Keratinocyte (primary cell): ENCODE results near the gene MCTP2. TPM values are rescaled to one million over a fixed set of nuclear protein-coding genes. Genes with fewer than 3 reads are reported as not detected.

ENCODE experiments used
- DNase-seq: peaks from one replicate; pipeline ENCODE4 v3.0.0-alpha.2; 2011; ENCODE audit warnings: low read depth, missing footprints, low spot score
- FAIRE-seq: peaks from 2 replicates; lab custom pipeline; 2011; peaks lifted over from hg19 to GRCh38; lab: Jason Lieb, UNC
- H2AFZ ChIP-seq: 2 replicates; pipeline ENCODE4 v1.6.0; 2012; ENCODE audit warnings: low read length, control low read depth, inconsistent platforms; ENCODE audit not compliant: control insufficient read depth
- H3K27ac ChIP-seq: 2 replicates; pipeline ENCODE4 v1.5.1; 2011; ENCODE audit warnings: low read length; ENCODE audit not compliant: control insufficient read depth, insufficient read depth
- H3K27me3 ChIP-seq: 3 replicates; pipeline ENCODE4 v1.6.0; 2011; ENCODE audit warnings: low read length; ENCODE audit not compliant: control insufficient read depth, insufficient read depth; ENCODE audit errors: extremely low read depth
- H3K36me3 ChIP-seq, 2 experiments: 2 replicates in 1 of 2; 3 replicates in 1 of 2; pipeline ENCODE4 v1.5.1; 2011; ENCODE audit warnings: low read length in 2 of 2, mild to moderate bottlenecking in 1 of 2; ENCODE audit not compliant: control insufficient read depth in 2 of 2, insufficient read depth in 2 of 2; ENCODE audit errors: extremely low read depth in 1 of 2
- H3K4me1 ChIP-seq: 3 replicates; pipeline ENCODE4 v1.5.1; 2011; ENCODE audit warnings: low read length; ENCODE audit not compliant: control insufficient read depth, insufficient read depth; ENCODE audit errors: extremely low read depth
- H3K4me2 ChIP-seq: 3 replicates; pipeline ENCODE4 v1.6.0; 2011; ENCODE audit warnings: low read depth, low read length; ENCODE audit not compliant: control insufficient read depth, insufficient read depth; ENCODE audit errors: extremely low read depth
- H3K4me3 ChIP-seq, 3 experiments: fragments of 200-600 bp in 1 of 3; sonication (generic) in 1 of 3; 2 replicates in 2 of 3; 3 replicates in 1 of 3; pipeline ENCODE4 v1.5.1; 2011 to 2016; ENCODE audit warnings: low read length in 3 of 3, mild to moderate bottlenecking in 3 of 3, control low read depth in 2 of 3, inconsistent platforms in 1 of 3, low read depth in 1 of 3, mixed read lengths in 1 of 3, mixed run types in 1 of 3, moderate library complexity in 1 of 3; ENCODE audit not compliant: control insufficient read depth in 2 of 3, insufficient read depth in 2 of 3; ENCODE audit errors: extremely low read depth in 1 of 3
- H3K79me2 ChIP-seq: 2 replicates; pipeline ENCODE4 v1.6.0; 2012; ENCODE audit warnings: low read length; ENCODE audit not compliant: control insufficient read depth, insufficient read depth
- H3K9ac ChIP-seq: 3 replicates; pipeline ENCODE4 v1.6.0; 2011; ENCODE audit warnings: low read length; ENCODE audit not compliant: control insufficient read depth, insufficient read depth; ENCODE audit errors: extremely low read depth
- H3K9me1 ChIP-seq: 3 replicates; pipeline ENCODE4 v1.6.0; 2011; ENCODE audit warnings: low read length; ENCODE audit not compliant: control insufficient read depth, insufficient read depth; ENCODE audit errors: extremely low read depth
- H3K9me3 ChIP-seq: 2 replicates; pipeline ENCODE4 v1.5.1; 2012; ENCODE audit warnings: low read depth, low read length; ENCODE audit not compliant: control insufficient read depth
- H4K20me1 ChIP-seq: 3 replicates; pipeline ENCODE4 v1.6.0; 2011; ENCODE audit warnings: low read length; ENCODE audit not compliant: control insufficient read depth, insufficient read depth; ENCODE audit errors: extremely low read depth
- EZH2 ChIP-seq: IDR thresholded peaks from one replicate; pipeline ENCODE4 v1.6.1; 2012; ENCODE audit warnings: inconsistent platforms, mild to moderate bottlenecking, low read length, moderate library complexity
- dilution Hi-C: fragments of 300-500 bp; cut with MboI; formaldehyde crosslinking; loops from one replicate; pipeline ENCODE4 v1.7.0; 2020; ENCODE audit warnings: low sequenced_read_pairs; ENCODE audit not compliant: extremely low pct_ligation_motif_present
- polyA plus RNA-seq, 5 experiments: library from polyadenylated mRNA; depleted of rRNA in 3 of 5; stranded (reverse) in 3 of 5; stranded (forward) in 1 of 5; unstranded in 1 of 5; fragments of >200 nt; gene quantifications; 1 replicate in 1 of 5; 2 replicates in 3 of 5; 3 replicates in 1 of 5; pipeline versions ENCODE4 v1.2.1 to v1.2.3, GENCODE V29; 2011 to 2012; ENCODE audit warnings: missing spikeins in 2 of 5, low read depth in 1 of 5, low replicate concordance in 1 of 5
- TF ChIP-seq, protein P1 (sequence below), 3 experiments: IDR thresholded peaks in 1 of 3; conservative IDR thresholded peaks in 1 of 3; optimal IDR thresholded peaks in 1 of 3; 2 replicates in 2 of 3; 3 replicates in 1 of 3; pipeline versions ENCODE3 to v1.5.1; 2011; ENCODE audit warnings: low read length in 3 of 3, mild to moderate bottlenecking in 3 of 3, moderate library complexity in 2 of 3, control low read depth in 1 of 3, inconsistent platforms in 1 of 3; ENCODE audit not compliant: insufficient read depth in 2 of 3; ENCODE audit errors: extremely low read depth in 1 of 3

Gene MCTP2
- polyA plus RNA-seq, 1 donor (not counting 4 experiments of a cell fraction or from before 2014, with no cell fraction given) = 22.0 TPM

DNA sequence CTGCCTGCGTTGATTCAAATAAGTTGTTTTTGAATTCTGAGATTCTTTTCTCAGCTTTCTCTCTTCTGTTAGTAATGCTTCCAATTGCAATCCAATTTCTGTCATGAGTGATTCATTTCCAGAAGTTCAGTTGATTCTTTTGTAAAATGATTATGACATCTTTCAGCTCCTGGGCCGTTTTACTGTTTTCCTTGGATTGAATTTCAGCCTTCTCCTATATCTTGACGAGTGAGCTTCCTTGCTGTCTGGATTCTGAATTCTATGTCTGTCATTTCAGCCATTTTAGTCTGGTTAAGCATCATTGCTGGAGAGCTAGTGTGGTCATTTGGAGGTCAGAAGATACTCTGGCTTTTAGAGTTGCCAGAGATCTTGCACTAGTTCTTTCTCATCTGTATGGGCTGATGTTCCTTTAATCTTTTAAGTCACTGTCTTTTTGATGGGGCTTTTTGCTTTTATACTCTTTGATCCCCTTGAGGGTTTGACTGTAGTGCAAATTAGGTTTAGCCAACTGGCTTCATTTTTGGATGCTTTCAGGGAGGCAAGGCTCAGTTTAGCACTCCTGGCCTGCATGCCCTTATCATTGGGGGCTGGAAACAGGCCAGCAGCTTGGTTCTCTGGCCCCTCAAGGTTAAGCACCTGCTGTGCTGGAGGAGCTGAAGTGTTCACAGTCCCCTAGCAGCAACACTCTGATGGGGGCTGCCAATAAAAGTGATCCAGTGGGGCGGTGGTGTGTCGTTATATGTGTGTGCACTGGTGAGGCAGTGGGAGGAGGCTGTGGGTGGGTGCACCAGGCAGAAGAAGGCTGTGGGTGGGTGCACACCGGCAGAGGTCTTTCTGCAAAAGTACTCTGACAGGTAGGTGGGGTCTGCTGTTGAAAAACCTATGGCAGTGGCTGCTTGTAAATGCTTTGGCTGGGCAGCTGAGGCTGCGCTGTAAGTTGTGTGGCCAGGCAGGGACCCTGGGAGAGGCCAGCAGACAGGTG, 51.2 kb downstream of the MCTP2 start:
- no peak overlapping the region for H3K27ac ChIP-seq
- no peak overlapping the region for H3K9ac ChIP-seq
- H3K4me2 ChIP-seq = no peak overlapping the region
- peaks cover 16% of the 10 kb centered on the region for H3K79me2 ChIP-seq
- H4K20me1 ChIP-seq = no peaks in the 10 kb centered on the region
- H3K27me3 ChIP-seq = no peaks in the 10 kb centered on the region
- no peaks in the 10 kb centered on the region for H3K36me3 ChIP-seq
- H3K4me1 ChIP-seq = no peaks in the 10 kb centered on the region
- no peak for DNase-seq
- no peaks in the 10 kb centered on the region for H3K9me3 ChIP-seq
- dilution Hi-C loops = no loop called here
- no peak overlapping the region for H3K4me3 ChIP-seq
- no peak overlapping the region for H2AFZ ChIP-seq
- TF ChIP-seq, protein P1, sequence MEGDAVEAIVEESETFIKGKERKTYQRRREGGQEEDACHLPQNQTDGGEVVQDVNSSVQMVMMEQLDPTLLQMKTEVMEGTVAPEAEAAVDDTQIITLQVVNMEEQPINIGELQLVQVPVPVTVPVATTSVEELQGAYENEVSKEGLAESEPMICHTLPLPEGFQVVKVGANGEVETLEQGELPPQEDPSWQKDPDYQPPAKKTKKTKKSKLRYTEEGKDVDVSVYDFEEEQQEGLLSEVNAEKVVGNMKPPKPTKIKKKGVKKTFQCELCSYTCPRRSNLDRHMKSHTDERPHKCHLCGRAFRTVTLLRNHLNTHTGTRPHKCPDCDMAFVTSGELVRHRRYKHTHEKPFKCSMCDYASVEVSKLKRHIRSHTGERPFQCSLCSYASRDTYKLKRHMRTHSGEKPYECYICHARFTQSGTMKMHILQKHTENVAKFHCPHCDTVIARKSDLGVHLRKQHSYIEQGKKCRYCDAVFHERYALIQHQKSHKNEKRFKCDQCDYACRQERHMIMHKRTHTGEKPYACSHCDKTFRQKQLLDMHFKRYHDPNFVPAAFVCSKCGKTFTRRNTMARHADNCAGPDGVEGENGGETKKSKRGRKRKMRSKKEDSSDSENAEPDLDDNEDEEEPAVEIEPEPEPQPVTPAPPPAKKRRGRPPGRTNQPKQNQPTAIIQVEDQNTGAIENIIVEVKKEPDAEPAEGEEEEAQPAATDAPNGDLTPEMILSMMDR (optimal IDR thresholded peaks at IDR 0.05 in 1 of 3, IDR thresholded peaks at IDR 0.05 in 1 of 3, conservative IDR thresholded peaks at IDR 0.05 in 1 of 3; ENCODE audit: extremely low read depth in 1 of 3, insufficient read depth in 2 of 3, low read length in 3 of 3) = no peak
- TF ChIP-seq EZH2 = no peak
- FAIRE-seq = peak; percentile 73
- no peaks in the 10 kb centered on the region for H3K9me1 ChIP-seq

DNA sequence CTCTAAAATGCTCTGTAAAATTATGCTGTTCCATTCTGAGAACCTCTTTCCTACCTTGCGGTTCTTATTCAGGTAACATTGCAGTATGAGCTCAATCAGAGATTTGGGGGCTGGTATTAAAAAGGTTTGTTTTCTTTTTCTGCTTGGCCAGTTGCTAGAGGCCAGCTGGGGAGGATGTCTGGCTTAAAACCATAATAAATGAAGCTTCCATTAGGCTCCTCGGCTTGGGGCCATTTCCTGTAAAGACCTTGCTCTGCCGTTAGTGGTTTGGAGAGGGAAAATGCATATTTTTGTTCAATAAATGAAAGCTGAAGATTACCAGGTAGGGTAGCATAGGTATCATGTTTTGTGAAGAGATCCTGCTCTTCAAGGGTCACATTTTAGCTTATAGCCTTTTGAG, 55.2 kb downstream of the MCTP2 start:
- H2AFZ ChIP-seq = no peak overlapping the region
- no peaks in the 10 kb centered on the region for H4K20me1 ChIP-seq
- TF ChIP-seq, protein P1 (optimal IDR thresholded peaks at IDR 0.05 in 1 of 3, IDR thresholded peaks at IDR 0.05 in 1 of 3, conservative IDR thresholded peaks at IDR 0.05 in 1 of 3; ENCODE audit: extremely low read depth in 1 of 3, insufficient read depth in 2 of 3, low read length in 3 of 3) = no peak
- TF ChIP-seq EZH2 = no peak
- no peaks in the 10 kb centered on the region for H3K9me3 ChIP-seq
- no peak overlapping the region for H3K9ac ChIP-seq
- dilution Hi-C loops = no loop called here
- H3K4me3 ChIP-seq = no peak overlapping the region
- no peaks in the 10 kb centered on the region for H3K9me1 ChIP-seq
- no peaks in the 10 kb centered on the region for H3K4me1 ChIP-seq
- H3K27ac ChIP-seq = no peak overlapping the region
- DNase-seq = no peak
- H3K79me2 ChIP-seq = peaks cover 5% of the 10 kb centered on the region
- no peak overlapping the region for H3K4me2 ChIP-seq
- FAIRE-seq = no peak
- no peaks in the 10 kb centered on the region for H3K36me3 ChIP-seq
- H3K27me3 ChIP-seq = no peaks in the 10 kb centered on the region
